OCI-LY7 (cell line): Measurements from ENCODE around the gene DMRT3.

Source experiments
- EZH2phosphoT487 ChIP-seq: fragments of 200-600 bp; sonication (generic); IDR thresholded peaks from 2 replicates; pipeline ENCODE4 v1.6.1; 2018; ENCODE audit warnings: low read depth, borderline replicate concordance, mild to moderate bottlenecking, mixed run types, antibody characterized with exemption, low read length, moderate library complexity, mixed read lengths
- TF ChIP-seq, protein P1 (sequence below): fragments of 200-600 bp; sonication (generic); conservative IDR thresholded peaks from 2 replicates; pipeline ENCODE4 v1.5.1; 2014; ENCODE audit warnings: mild to moderate bottlenecking, antibody characterized with exemption, low read length, moderate library complexity, mixed read lengths

DNA sequence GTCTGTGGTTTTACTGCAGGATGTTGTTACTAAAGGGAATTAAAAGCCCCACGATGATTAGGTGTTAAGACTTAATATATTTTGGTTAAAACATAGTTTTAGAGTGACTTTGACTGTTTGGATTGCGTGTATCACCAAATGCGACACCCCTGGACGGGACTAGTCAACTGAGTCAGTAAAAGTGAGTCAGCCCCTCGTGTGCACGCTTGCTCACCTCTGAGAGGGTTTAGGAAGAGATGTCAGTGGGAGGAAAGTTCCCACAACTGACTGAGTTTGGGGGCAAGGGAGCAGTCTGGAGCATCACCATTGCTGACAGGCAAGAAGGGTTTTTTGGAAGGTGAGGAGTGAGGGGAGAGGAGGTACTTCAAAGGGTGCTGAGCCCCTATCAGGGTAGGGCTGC, 14.4 kb upstream of the DMRT3 start:
- TF ChIP-seq, protein P1, sequence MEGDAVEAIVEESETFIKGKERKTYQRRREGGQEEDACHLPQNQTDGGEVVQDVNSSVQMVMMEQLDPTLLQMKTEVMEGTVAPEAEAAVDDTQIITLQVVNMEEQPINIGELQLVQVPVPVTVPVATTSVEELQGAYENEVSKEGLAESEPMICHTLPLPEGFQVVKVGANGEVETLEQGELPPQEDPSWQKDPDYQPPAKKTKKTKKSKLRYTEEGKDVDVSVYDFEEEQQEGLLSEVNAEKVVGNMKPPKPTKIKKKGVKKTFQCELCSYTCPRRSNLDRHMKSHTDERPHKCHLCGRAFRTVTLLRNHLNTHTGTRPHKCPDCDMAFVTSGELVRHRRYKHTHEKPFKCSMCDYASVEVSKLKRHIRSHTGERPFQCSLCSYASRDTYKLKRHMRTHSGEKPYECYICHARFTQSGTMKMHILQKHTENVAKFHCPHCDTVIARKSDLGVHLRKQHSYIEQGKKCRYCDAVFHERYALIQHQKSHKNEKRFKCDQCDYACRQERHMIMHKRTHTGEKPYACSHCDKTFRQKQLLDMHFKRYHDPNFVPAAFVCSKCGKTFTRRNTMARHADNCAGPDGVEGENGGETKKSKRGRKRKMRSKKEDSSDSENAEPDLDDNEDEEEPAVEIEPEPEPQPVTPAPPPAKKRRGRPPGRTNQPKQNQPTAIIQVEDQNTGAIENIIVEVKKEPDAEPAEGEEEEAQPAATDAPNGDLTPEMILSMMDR, result no peak
- TF ChIP-seq EZH2phosphoT487, result no peak
